Peyer's patch (tissue), 4 donors: ENCODE measurements around the gene KRTAP9-6.

Experiments
- POLR2A ChIP-seq, 2 donors: fragments of 450-650 bp; IDR thresholded peaks; one replicate each; pipeline ENCODE4 v1.5.1; 2017; ENCODE audit warnings: antibody characterized with exemption in 2 of 2, mild to moderate bottlenecking in 2 of 2, moderate library complexity in 2 of 2
- TF ChIP-seq, protein P1 (sequence below), 6 experiments: fragments of 450-650 bp in 4 of 6; fragments of 200-600 bp in 2 of 6; sonication (generic) in 1 of 6; IDR thresholded peaks; one replicate each; pipeline ENCODE4 v1.5.1; 2017 to 2019; ENCODE audit warnings: antibody characterized with exemption in 6 of 6, mild to moderate bottlenecking in 3 of 6, moderate library complexity in 1 of 6

DNA sequence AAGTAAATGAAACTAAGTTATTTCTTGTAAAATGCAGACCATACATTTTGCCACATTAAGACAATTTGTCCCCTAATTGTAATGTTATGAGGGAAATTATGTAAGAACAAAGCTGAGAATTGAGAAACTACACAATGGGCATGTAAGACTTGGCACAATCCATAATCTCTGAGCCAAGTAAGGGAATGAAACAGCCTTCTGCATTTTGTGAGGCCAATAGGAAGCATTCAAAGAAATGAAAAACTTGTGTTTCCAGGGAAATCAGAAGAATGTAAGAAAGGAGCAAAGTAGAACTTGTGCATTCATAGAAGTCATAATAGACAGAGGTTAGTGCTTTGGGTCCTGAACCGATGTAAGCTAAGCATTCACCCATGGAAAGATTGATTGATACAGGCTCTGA, 13.9 kb upstream of the KRTAP9-6 start:
- TF ChIP-seq POLR2A (IDR thresholded peaks at IDR 0.05), result no peak
- TF ChIP-seq, protein P1, sequence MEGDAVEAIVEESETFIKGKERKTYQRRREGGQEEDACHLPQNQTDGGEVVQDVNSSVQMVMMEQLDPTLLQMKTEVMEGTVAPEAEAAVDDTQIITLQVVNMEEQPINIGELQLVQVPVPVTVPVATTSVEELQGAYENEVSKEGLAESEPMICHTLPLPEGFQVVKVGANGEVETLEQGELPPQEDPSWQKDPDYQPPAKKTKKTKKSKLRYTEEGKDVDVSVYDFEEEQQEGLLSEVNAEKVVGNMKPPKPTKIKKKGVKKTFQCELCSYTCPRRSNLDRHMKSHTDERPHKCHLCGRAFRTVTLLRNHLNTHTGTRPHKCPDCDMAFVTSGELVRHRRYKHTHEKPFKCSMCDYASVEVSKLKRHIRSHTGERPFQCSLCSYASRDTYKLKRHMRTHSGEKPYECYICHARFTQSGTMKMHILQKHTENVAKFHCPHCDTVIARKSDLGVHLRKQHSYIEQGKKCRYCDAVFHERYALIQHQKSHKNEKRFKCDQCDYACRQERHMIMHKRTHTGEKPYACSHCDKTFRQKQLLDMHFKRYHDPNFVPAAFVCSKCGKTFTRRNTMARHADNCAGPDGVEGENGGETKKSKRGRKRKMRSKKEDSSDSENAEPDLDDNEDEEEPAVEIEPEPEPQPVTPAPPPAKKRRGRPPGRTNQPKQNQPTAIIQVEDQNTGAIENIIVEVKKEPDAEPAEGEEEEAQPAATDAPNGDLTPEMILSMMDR (IDR thresholded peaks at IDR 0.05), result no peak
